HG03571 (cell line): Measurements from ENCODE around the gene GLRX.
"Not testable (repeated sequence)": the region's sequence is repeated elsewhere in the genome, so short reads cannot be mapped to it uniquely, and the experiment has no call there.

ENCODE experiments used
- ATAC-seq: cut with Tn5 transposase; IDR thresholded peaks from one replicate; pipeline ENCODE4 v1.9.1; 2021; ENCODE audit not compliant: unreplicated experiment

Gene GLRX

DNA sequence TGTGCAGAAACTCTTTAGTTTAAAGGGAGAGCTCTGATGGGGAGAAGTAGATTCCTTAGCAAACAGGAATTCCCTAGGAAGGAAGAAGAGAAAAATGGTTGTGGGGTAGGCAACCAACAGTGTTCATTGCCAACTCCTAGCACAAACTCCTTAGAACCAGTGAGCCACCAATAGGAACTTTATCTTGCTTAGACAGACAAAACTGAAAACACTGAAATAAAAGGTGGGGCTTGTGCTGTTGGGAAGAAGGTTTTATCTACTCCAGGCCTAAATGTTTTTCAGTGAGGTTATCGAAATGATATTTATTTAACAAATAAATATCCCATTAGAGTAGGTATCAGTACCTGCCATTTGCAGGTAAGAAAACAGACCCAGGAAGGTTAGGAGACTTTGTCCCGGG, 7.7 kb upstream of the GLRX start:
- no peak for ATAC-seq

DNA sequence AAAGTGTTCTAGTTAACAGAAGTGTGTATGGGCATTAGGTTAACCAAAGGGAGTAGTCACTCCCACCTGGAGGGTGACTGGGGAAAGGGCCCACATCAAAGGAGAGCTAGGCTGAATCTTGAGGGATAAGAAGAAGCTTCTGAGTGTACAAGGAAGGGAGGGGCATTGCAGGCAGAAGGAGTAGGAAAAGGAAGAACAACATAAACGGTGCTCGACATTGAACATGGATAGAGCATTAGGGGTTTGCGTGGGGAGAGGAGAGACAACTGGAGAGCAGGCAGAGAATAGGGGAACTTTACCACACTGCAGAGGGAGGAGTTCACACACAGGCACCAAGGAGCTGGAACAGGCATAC, 5.3 kb upstream of the GLRX start:
- ATAC-seq: no peak

GRCh38 chr5:95826949-95827891, 4.7 kb upstream of the GLRX start:
- no peak for ATAC-seq

DNA sequence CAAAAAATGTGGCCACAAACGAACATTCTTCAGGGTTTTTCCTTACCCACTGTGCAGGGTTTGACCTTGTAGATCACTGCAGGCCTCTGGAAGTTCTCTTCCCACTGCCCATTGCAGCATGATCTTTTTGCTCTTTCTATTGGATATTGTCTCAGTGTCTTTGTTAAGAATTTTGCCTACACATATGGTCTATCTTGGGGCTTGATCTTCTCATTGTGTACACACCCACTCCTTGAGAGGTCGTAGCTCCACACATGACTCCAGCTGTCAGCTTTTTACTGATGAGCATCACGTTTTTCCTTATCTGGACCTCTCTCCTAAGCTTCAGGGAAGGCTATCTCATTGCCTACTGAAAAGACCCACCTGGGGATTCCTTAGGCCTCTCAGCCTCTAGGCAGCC, 3.0 kb upstream of the GLRX start:
- ATAC-seq: no peak

DNA sequence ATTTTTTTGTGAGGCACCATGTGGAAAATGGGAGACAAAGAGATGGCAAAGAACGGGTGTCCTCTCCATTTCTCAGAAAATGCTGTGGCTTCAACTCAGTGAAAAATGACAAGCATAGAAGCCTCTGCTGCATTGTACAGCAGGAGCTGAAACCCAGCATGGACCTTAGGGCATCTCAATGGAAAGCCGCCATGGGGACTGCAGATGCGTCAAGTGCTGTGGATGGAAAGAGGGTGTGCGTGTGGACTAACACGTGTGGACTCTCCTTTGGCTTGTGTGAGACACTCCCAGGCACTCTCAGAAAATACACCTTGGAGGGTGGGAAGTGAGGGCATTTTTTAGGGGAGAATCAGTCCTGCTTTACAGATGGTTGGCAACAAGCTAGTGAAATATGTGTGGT, 2.2 kb upstream of the GLRX start:
- ATAC-seq: no peak

DNA sequence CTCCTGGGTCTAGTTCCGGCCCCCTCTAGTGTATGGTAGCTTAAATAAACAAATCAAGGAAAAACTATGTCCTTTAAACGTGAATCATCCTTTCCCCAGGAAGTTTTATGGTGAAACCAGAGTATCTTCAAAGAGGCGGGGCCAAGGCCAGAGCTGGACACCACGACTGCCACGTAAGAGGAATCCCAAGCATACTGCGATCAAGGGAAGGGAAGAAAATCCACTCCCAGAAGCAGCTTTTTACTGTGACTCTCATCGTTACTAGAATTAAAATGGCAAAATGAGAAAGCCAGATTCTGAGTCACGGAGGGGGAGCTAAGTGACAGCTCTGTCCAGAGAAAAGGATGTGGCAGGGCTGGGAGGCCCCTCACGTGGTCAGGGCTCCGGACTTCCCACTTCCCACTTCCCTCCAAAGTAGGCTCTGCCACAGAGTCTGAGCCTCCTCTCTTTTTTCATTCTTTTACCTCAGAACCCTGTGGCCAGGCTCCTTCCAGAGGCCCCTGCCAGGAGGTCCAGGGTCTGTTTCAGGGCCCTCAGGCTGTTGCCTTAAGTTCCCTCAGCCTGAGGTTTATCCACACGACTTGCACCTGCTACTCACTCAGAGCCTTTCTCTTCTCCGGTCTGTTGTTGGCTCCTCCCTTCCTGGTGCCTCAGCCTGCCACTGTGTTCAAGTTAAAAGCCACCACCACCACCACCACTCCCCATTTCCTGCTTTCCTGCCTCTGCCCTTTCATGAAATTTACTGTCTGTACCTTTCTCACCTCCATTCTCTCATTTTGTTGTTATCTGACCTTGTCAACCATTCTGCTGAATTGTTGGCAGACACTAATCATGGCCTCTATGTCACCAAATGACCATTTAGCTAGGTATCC, 1.4 kb upstream of the GLRX start:
- ATAC-seq: peak; percentile 48

DNA sequence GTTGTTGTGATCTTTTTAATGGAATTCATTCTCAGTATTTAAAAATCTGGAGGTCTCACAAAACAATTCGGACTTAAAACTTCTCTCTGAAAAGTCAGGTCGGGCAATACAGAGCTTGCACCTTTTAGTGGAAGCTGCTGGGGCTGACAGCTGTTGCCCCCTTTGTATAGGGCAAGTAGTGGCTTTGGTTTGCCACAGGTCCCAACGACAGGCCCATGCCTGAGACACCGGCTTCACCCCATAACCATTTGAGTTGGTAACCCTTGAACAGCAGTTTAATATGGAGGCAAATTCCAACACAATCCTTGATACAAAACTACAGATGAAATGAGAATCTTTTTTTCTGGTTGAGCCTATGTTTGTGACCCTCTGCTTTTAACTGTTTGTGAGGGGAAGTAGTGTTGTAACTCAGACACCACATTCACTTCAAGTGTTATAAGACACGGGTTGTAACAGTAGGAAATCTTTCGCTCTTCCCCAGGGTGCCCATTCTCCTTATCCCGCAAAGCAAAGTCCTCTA, 752 bp upstream of the GLRX start:
- ATAC-seq: no peak

DNA sequence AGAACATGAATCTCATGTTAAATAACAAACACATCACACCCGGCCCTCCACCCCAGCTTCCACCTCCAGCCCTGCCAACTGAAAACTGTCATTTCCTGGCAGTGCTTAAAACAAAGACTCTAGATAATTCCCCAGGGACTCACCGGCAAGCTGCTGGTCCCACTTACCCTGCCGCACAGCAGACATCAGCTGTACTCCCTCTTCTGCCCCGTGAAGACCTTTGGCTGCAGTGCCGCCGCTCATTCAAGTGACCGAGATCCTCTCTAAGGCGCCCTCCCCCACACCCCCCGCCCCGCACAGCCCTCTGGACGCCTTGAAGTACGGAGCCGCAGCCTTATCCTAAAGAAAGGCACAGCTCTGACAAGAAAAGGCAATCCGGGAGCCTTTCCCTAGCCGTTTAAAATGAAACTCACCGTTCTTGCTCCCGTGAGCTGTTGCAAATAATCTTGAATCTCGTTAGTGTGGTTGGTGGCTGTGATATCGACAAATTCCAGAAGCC, 434 bp downstream of the GLRX start:
- peak; percentile 36 for ATAC-seq

- peak; percentile 25 for ATAC-seq
These were observed 1.2 kb downstream of the GLRX start for GRCh38 chr5:95821110-95822021.

DNA sequence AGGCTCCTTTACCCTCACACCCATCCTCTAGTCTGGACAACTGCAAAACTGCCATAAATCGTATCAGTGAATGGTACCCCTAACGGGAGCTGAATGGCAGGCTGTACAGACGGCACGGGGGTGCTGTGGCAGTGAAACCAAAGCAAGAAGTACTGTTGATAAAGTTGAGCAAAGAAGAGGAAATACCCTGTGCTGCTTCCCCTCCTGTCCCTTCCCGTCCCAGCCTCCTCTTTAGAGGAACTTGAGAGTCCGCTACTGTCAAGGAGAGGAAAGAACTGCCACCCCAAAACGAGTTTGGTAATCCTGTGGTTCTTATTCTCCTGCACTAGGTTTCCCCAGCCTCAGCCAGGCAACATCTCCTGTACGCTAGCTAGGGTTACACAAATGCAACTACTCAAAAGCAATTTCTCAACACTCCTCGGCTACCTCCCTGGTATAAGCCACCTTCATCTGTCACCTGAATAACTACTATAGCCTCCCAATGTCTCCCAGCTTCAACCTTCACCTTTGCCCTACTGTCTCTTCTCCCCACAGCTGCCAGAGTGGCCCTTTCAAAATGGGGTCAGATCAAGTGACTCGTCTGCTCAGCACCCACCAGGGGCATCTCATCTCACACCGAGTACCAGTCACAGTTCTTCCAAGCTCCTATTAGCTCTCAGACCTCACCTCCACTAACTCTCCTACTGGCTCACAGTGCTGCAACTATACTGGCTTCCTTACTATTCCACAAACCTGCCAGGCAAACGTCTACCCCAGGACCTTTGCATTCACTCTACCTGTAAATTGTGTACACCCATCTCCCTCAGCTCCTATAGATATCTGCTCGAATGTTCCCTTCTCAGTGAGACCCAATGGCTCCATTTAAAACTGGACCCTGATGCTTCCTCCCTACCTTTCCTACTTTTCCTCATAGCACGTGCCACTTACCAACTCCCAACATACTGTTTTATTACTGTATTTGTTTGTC, 4.1 kb downstream of the GLRX start:
- ATAC-seq: no peak

DNA sequence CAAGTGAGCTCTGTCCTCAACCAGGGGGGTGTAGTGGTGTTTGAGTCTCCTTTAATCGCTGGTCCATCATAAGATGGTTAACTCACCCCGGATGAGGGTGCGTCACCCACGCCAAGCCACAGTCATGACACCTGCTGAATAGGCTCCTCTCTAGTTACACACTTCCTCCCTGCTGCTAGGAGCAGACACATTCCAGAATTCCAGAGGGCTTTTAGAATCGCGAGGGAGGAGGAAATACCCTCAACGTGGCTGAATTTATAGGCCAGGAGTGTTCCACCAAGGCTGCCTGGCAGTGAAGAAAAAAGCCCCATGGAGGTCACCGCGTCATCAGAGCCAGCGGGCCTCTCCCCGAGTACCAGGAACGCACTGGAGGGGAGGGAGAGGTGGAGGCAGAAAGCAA, 5.1 kb downstream of the GLRX start:
- ATAC-seq: no peak

DNA sequence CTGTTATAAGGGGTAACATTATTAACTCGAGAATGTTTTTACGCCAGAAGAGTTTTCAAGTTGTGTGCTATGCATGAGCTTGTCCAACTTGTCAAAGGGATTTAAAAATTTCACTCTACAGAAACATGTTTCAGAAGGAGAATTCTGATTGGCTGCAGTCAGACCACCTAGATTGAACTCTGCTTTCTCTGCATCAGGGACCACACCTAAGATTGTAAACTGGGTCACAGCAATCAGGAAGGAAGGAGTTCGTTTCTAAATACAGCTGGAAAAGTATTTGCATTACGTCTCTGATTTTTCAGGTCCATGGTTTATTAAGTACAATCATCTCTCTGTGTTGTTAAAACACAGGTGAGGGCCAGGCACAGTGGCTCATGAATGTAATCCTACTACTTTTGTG, 5.8 kb downstream of the GLRX start:
- ATAC-seq: no peak

DNA sequence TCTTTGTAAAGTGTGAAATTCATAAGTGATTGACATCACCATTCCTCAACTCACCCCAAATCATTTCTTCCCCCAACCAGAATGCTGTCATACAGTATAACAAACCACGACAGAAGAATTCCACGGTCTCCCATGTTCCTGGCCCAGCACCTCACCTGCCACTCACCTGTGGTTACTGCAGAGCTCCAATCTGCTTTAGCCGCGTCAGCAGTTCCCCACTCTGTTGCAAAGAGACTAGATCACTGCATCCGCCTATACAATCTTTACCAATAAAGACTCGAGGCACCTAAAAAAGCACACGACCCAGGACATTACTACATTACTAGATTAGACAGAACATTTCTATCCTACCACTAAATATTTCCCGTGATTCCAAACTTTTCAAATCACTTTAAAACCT, 6.2 kb downstream of the GLRX start:
- no peak for ATAC-seq

- no peak for ATAC-seq
These were observed 7.3 kb downstream of the GLRX start for GRCh38 chr5:95815155-95815729.

- not testable (repeated sequence) for ATAC-seq
These were observed 9.5 kb downstream of the GLRX start for GRCh38 chr5:95813035-95813434.

DNA sequence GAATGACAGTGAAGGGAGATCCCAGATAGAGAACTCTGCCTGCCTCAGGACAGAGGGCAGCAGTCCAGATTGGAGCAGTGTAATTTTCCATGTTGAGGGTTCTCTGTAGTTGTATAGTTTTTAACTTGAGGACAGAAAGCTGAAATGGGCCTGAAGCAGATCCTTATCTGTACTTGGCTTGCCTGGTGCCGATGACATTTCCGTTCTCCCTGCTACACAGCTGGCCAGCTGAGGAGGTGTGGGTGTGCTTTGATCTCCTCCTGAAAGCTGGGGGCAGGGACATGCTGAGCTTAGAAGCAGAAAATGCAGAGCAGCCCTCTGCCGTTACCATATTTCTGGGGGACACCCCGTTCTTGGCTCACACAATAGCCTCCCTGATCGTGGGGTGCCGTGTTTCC, 10.5 kb downstream of the GLRX start:
- no peak for ATAC-seq

DNA sequence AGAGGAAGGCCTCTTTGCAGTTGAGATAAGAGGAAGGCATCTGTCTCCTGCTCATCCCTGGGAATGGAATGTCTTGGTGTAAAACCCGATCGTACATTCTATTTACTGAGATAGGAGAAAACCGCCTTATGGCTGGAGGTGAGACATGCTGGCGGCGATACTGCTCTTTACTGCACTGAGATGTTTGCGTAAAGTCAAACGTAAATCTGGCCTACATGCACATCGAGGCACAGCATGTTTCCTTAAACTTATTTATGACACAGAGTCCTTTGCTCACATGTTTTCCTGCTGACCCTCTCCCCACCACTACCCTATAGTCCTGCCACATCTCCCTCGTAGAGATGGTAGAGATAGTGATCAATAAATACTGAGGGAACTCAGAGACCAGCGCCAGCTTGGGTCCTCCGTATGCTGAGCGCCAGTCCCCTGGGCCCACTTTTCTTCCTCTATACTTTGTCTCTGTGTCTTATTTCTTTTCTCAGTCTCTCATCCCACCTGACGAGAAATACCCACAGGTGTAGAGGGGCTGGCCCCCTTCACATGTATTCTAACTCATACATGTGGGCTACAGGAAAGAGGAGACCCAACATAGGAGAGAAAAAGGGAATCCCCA, 11.0 kb downstream of the GLRX start:
- not testable (repeated sequence) for ATAC-seq

DNA sequence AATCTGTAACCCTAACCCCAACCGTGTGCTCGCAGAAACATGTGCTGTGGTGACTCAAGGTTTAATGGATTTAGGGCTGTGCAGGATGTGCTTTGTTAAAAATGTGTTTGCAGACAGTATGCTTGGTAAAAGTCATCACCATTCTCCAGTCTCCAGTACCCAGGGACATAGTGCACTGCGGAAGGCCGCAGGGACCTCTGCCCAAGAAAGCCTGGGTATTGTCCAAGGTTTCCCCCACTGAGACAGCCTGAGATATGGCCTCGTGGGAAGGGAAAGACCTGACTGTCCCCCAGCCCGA, 11.5 kb downstream of the GLRX start:
- ATAC-seq: not testable (repeated sequence)
